Gastrocnemius medialis (tissue), 4 donors: ENCODE measurements around the gene CHRNE. TPM values are rescaled to one million over a fixed set of nuclear protein-coding genes. Genes with fewer than 3 reads are reported as not detected.

ENCODE experiments used
- ATAC-seq, 2 donors: fragments of 150-250 bp; one replicate each; pipeline ENCODE4 v1.9.1; 2016
- DNase-seq, 2 donors: peaks; one replicate each; pipeline ENCODE4 v3.0.0-alpha.2; 2019
- H3K27ac ChIP-seq, 4 donors: fragments of 200-600 bp; sonication (generic); 1 replicate in 1 of 4; 2 replicates in 3 of 4; pipeline ENCODE4 v1.5.1; 2016 to 2018; ENCODE audit warnings: mild to moderate bottlenecking in 2 of 4, moderate library complexity in 1 of 4
- H3K27me3 ChIP-seq, 3 donors: fragments of 200-600 bp; sonication (generic) in 2 of 3; 1 replicate in 1 of 3; 2 replicates in 2 of 3; pipeline versions ENCODE4 v1.5.1 to v1.6.0; 2016 to 2019; ENCODE audit warnings: mild to moderate bottlenecking in 1 of 3, moderate library complexity in 1 of 3
- H3K36me3 ChIP-seq, 2 donors: fragments of 200-600 bp; sonication (generic) in 1 of 2; one replicate each; pipeline ENCODE4 v1.5.1; 2017 to 2018
- H3K4me1 ChIP-seq, 2 donors: fragments of 200-600 bp; sonication (generic) in 1 of 2; one replicate each; pipeline ENCODE4 v1.5.1; 2016 to 2017; ENCODE audit warnings: mild to moderate bottlenecking in 2 of 2
- H3K4me3 ChIP-seq, 4 donors: fragments of 200-600 bp; sonication (generic) in 3 of 4; 1 replicate in 1 of 4; 2 replicates in 3 of 4; pipeline ENCODE4 v1.5.1; 2016 to 2019; ENCODE audit warnings: mild to moderate bottlenecking in 2 of 4
- H3K9me3 ChIP-seq, 3 donors: fragments of 200-600 bp; sonication (generic) in 2 of 3; 1 replicate in 1 of 3; 2 replicates in 2 of 3; pipeline ENCODE4 v1.5.1; 2016 to 2019
- CTCF ChIP-seq, 5 experiments: fragments of 450-650 bp in 3 of 5; fragments of 200-600 bp in 2 of 5; sonication (generic) in 2 of 5; IDR thresholded peaks in 4 of 5; conservative IDR thresholded peaks in 1 of 5; 1 replicate in 4 of 5; 2 replicates in 1 of 5; pipeline ENCODE4 v1.5.1; 2016 to 2019; ENCODE audit warnings: antibody characterized with exemption in 5 of 5, mild to moderate bottlenecking in 3 of 5, moderate library complexity in 3 of 5
- POLR2A ChIP-seq, 2 donors: fragments of 450-650 bp; IDR thresholded peaks; one replicate each; pipeline ENCODE4 v1.6.1; 2017; ENCODE audit warnings: antibody characterized with exemption in 2 of 2, mild to moderate bottlenecking in 2 of 2, moderate library complexity in 2 of 2
- in situ Hi-C, 4 donors: fragments of 200-750 bp; cut with MboI; loops; one replicate each; pipeline versions ENCODE4 v1.15.0 to v1.8.0; 2017; ENCODE audit warnings: low sequenced_read_pairs in 4 of 4
- intact Hi-C: fragments of 100-400 bp; cut with DNase I; formaldehyde crosslinking; loops from one replicate; pipeline ENCODE4 v1.15.1; 2023; ENCODE audit warnings: low total_unique reads
- total RNA-seq, 4 donors: library from RNA; depleted of rRNA; stranded (reverse); fragments of >200 nt; gene quantifications; one replicate each; pipeline versions ENCODE4 v1.1.0 to v1.2.3, GENCODE V29; 2016

CHRNE gene
- total RNA-seq, 4 donors from 2014 or later: 0.33 to 1.9 (median 0.52) TPM; not detected in 1

- TF ChIP-seq POLR2A (IDR thresholded peaks at IDR 0.05) (peak; percentile 36 to 45), CTCF (IDR thresholded peaks at IDR 0.05 in 4 of 5, conservative IDR thresholded peaks at IDR 0.05 in 1 of 5) (no peak)
- Histone ChIP-seq H3K27me3 (no peaks in the 10 kb centered on the region), H3K27ac (peak overlapping the region; percentile 96 to 100 (median 98)), H3K9me3 (no peaks in the 10 kb centered on the region), H3K36me3 (peaks cover 0 to 22% of the 10 kb centered on the region in 2 donors), H3K4me3 (peak overlapping the region; percentile 85 to 99 (median 96)), H3K4me1 (peaks cover 62 to 67% of the 10 kb centered on the region in 2 donors)
- DNase-seq: peak; percentile 79 to 89
- in situ Hi-C loops: no loop called here
- intact Hi-C loops: loop anchor here (1.0 to 5.0 kb wide), 2 partner anchors 18 to 1032 kb away; partner anchors contain the start of genes P2RX1 and SPAG7
- ATAC-seq: peak; percentile 11 to 12
Measured at GRCh38 chr17:4949321-4950074, 46.6 kb upstream of the CHRNE start.

GRCh38 chr17:4948931-4949320 lies 46.0 kb upstream of the CHRNE start:
- Histone ChIP-seq H3K4me1 (peaks cover 58 to 64% of the 10 kb centered on the region in 2 donors), H3K9me3 (no peaks in the 10 kb centered on the region), H3K27me3 (no peaks in the 10 kb centered on the region), H3K36me3 (peaks cover 0 to 22% of the 10 kb centered on the region in 2 donors), H3K4me3 (peak overlapping the region; percentile 85 to 99 (median 96)), H3K27ac (peak overlapping the region; percentile 96 to 100 (median 98))
- DNase-seq (peak; percentile 71 to 86), ATAC-seq (peak; percentile 47 to 53)
- in situ Hi-C loops (no loop called here), intact Hi-C loops (loop anchor here (1.0 kb wide), 2 partner anchors 18 to 51 kb away; partner anchors contain the start of gene SPAG7)
- TF ChIP-seq CTCF (IDR thresholded peaks at IDR 0.05 in 4 of 5, conservative IDR thresholded peaks at IDR 0.05 in 1 of 5): no peak
- TF ChIP-seq POLR2A (IDR thresholded peaks at IDR 0.05): peak; percentile 15 to 78

- H3K4me1 ChIP-seq: peaks cover 52 to 58% of the 10 kb centered on the region in 2 donors
Measured at GRCh38 chr17:4948166-4948930, 45.5 kb upstream of the CHRNE start, which contains the start of gene PFN1. TSS of gene PFN1 (minus strand) at chr17:4948530. CDS start at chr17:4948394, 136 bp downstream.

More at GRCh38 chr17:4948166-4948930, 45.5 kb upstream of the CHRNE start, which contains the start of gene PFN1:
- Histone ChIP-seq H3K27ac (peak within 1 kb of the TSS; percentile 96 to 100 (median 98)), H3K27me3 (no peaks in the 10 kb centered on the region), H3K36me3 (peaks cover 0 to 27% of the 10 kb centered on the region in 2 donors), H3K9me3 (no peaks in the 10 kb centered on the region), H3K4me3 (peak within 1 kb of the TSS; percentile 85 to 99 (median 96))
- TF ChIP-seq CTCF (IDR thresholded peaks at IDR 0.05 in 4 of 5, conservative IDR thresholded peaks at IDR 0.05 in 1 of 5) (no peak), POLR2A (IDR thresholded peaks at IDR 0.05) (peak; percentile 91 to 96)
- intact Hi-C loops (loop anchor here (1.0 kb wide), 1 partner anchor 52 kb away; no protein-coding TSS in a partner anchor), in situ Hi-C loops (no loop called here)
- DNase-seq (peak; percentile 86 to 92), ATAC-seq (peak; percentile 47 to 64)
